Measurements from ENCODE around the gene MIS18A. TPM values are rescaled to one million over a fixed set of nuclear protein-coding genes. Genes with fewer than 3 reads are reported as not detected.

Gene MIS18A
- total and polyA plus RNA-seq, 12 donors: 3.4 to 12.6 (median 8.4) TPM

- Histone ChIP-seq H3K4me1 (replicated peaks in 1 of 2) (peaks cover 5 to 24% of the 10 kb centered on the region in 2 donors), H3K36me3 (replicated peaks in 1 of 2) (no peaks in the 10 kb centered on the region), H3K9me3 (replicated peaks in 1 of 3) (no peaks in the 10 kb centered on the region), H3K4me3 (no peak overlapping the region), H3K27me3 (no peaks in the 10 kb centered on the region), H3K27ac (peak overlapping the region; percentile 76 to 90 (median 81))
- TF ChIP-seq CTCF (IDR thresholded peaks at IDR 0.05) (no peak), POLR2A (IDR thresholded peaks at IDR 0.05) (no peak)
- DNase-seq: peak; percentile 42 to 80 (median 76)
- intact Hi-C loops (cut with DNase I): no loop called here
- WGBS, 4 donors: 37 to 53% (median 44%) methylated on average over 6 of the region's 6 CpGs
Measured at GRCh38 chr21:32298148-32298559, 19.3 kb upstream of the MIS18A start.

GRCh38 chr21:32297449-32297848 is 18.6 kb upstream of the MIS18A start:
- no peak overlapping the region for H3K4me3 ChIP-seq
- peaks cover 5 to 24% of the 10 kb centered on the region in 2 donors for H3K4me1 ChIP-seq (replicated peaks in 1 of 2)
- H3K36me3 ChIP-seq (replicated peaks in 1 of 2): no peaks in the 10 kb centered on the region
- 94 to 98% (median 98%) methylated on average over 7 of the region's 7 CpGs for WGBS, 4 donors
- intact Hi-C loops (cut with DNase I): no loop called here
- no peak for DNase-seq
- H3K27ac ChIP-seq: peak overlapping the region in 3 of 5 donors; percentile 76 to 90 (median 77)
- TF ChIP-seq CTCF (IDR thresholded peaks at IDR 0.05): no peak
- TF ChIP-seq POLR2A (IDR thresholded peaks at IDR 0.05): no peak
- H3K9me3 ChIP-seq (replicated peaks in 1 of 3): no peaks in the 10 kb centered on the region
- no peaks in the 10 kb centered on the region for H3K27me3 ChIP-seq

GRCh38 chr21:32285476-32285875 is 6.6 kb upstream of the MIS18A start:
- Histone ChIP-seq H3K4me3 (no peak overlapping the region), H3K27ac (no peak overlapping the region), H3K27me3 (no peaks in the 10 kb centered on the region), H3K9me3 (replicated peaks in 1 of 3) (no peaks in the 10 kb centered on the region), H3K4me1 (replicated peaks in 1 of 2) (no peaks in the 10 kb centered on the region), H3K36me3 (replicated peaks in 1 of 2) (no peaks in the 10 kb centered on the region)
- whole genome bisulfite sequencing, 4 donors: 91 to 98% (median 96%) methylated on average over 4 of the region's 4 CpGs
- intact Hi-C loops (cut with DNase I): loop anchor here in 1 of 2 donors (10.0 kb wide), 1 partner anchor 99 kb away; no protein-coding TSS in a partner anchor
- TF ChIP-seq POLR2A (IDR thresholded peaks at IDR 0.05) (no peak), CTCF (IDR thresholded peaks at IDR 0.05) (no peak)
- no peak for DNase-seq

GRCh38 chr21:32282992-32283391 is 4.1 kb upstream of the MIS18A start:
- Histone ChIP-seq H3K27me3 (no peaks in the 10 kb centered on the region), H3K4me1 (replicated peaks in 1 of 2) (peaks cover 9 to 14% of the 10 kb centered on the region in 2 donors), H3K9me3 (replicated peaks in 1 of 3) (no peaks in the 10 kb centered on the region), H3K27ac (no peak overlapping the region), H3K36me3 (replicated peaks in 1 of 2) (no peaks in the 10 kb centered on the region), H3K4me3 (no peak overlapping the region)
- WGBS, 4 donors: 74 to 81% (median 78%) methylated on average over 6 of the region's 6 CpGs
- intact Hi-C loops (cut with DNase I): loop anchor here in 1 of 2 donors (10.0 kb wide), 1 partner anchor 102 kb away; no protein-coding TSS in a partner anchor
- DNase-seq: no peak
- TF ChIP-seq CTCF (IDR thresholded peaks at IDR 0.05) (no peak), POLR2A (IDR thresholded peaks at IDR 0.05) (no peak)

Measured in adrenal gland (tissue), 12 donors.